ENCODE results near the gene MAJIN.
"Not testable (repeated sequence)": the region's sequence is repeated elsewhere in the genome, so short reads cannot be mapped to it uniquely, and the experiment has no call there.

Gene MAJIN, protein sequence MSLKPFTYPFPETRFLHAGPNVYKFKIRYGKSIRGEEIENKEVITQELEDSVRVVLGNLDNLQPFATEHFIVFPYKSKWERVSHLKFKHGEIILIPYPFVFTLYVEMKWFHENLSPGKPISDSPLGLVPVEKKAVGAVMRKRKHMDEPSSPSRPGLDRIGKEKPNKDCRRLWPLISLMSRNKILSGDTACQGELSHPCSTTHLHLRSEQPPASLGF

DNA sequence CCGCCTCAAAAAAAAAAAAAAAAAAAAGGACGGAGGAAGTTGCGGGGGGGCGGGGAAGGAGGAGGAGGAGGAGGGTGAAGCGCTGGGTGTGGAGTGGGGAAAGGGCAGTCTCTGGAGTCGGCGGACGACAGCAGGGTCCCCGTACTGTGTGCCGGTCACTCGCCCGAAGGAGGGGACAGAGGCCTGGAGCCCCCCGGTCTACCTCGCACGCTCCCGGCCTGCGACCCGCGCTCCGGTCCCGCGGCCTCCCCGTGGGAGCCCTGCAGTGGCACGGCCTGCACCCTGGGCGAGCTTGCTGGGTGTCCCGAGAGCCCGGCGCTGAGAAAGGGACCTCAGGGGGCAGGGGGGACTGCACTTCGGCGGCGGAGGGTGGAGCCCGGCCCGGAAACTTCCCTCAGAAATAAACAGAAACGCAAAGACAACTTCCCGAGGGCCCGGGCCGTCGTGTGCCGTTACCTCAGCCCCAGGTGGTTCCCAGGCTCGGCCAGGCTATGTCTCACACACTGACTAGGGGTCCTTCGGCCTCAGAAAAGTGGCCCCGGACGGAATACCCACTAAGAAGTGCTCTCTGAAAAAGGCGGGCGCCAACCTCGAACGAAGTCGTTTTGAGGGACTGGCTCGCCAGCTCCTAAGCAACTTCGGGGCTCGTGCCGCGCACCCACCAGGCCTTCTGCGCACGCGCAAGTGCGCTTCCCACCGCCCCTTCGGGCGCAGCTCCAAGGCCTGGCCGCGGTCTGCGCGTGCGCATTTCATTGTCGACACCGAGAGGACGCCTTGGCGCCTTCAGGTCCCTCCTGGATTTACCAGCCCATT, at the start of gene MAJIN:
Gene MAJIN (minus strand): TSS at position 688 of the 813 bp plus-strand sequence. CDS start 12,703 bp downstream, outside the sequence.
- peak; percentile 53 for DNase-seq (ENCODE audit: low read depth)

DNA sequence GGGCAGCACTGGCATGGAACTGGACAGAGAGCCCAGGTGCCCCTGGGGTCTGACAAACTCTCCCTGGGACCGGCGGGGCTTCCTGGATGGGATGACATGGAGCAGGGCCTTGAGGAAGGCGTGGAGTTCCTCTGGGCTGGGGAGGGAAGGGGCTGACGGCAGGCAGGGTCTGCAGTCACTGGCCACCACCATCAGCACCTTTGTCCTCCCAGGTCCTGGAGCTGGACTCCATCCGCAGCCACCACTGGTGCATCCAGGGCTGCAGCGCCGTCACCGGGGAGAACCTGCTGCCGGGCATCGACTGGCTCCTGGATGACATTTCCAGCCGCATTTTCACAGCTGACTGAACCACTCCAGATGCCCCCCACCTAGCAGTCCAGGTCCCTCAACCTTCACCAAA, 49.6 kb upstream of the MAJIN start:
- DNase-seq (ENCODE audit: low read depth): no peak

DNA sequence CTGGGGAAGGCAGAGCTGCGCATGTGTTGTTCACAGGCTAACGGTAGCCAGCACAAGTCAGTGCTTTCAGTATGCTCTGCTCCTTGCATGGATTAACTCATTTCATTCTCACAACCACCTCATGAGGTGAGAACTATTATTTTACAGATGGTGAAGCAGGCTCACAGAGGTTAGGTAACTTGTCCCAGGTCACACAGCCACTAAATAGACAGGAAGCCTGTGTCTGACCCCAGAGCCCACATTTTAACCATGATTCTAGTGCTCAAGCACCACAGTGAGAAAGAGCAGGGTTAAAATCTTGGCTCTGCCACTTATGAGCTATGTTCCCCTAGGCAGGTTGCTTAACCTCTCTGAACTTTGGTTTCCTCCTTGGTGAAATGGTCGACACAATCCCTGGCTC, 49.1 kb upstream of the MAJIN start:
- DNase-seq (ENCODE audit: low read depth): no peak

DNA sequence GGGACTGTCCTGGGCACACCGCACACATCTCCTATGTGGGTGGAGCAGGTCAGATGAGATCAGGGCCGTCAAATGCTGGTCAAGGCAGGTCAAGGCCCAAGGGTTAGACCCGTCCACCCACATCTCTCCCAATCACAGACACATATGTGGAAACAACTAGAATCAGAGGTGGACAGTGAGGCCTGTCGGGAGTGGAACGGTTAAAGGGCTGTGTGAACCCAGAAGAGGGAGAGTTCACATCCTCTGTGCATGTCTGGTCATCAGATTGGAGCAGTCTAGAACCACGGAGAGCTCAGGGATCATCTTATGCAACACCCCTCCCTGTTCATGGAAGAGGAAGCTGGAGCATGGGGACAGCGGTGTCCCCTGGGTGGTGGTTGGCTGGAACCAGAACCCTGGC, 47.9 kb upstream of the MAJIN start:
- no peak for DNase-seq (ENCODE audit: low read depth)

DNA sequence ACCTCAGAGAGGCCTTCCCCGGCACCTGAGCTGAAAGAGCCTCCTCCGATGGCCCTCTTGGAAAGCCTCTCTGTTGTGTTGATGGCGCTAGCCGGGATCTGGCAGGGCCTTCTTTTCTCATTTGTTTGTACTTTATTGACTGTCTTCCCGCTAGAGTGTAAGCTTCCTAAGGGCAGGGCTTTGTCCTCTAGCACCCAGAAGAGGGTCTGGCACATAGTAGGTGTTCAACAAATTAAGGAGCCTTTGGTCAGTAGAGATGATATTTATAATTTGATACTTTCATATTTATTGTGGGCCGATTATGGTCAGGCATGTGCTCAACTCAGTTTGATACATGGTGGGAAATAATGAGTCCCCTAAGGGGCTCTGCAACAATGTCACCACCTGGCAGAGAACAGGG, 46.0 kb upstream of the MAJIN start:
- DNase-seq (ENCODE audit: low read depth): no peak

DNA sequence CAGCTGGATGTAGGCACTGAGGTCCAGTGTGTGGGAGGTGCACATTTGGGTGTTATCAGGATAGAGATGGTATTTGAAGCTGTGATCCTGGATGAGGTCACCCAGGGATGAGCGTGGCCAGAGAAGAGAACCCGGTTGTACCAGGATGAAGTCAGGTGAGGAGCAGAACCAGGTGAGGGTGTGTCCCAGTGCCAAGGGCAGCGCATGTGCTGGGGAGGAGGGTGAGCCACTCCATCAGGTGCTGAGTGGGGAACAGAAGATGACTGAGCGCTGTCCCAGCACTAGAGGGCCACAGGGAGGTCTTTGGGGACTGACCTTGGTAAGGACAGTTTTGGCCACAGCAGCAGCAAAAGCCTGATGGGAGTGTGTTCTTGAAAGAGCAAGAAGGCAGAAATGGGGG, 44.8 kb upstream of the MAJIN start:
- no peak for DNase-seq (ENCODE audit: low read depth)

DNA sequence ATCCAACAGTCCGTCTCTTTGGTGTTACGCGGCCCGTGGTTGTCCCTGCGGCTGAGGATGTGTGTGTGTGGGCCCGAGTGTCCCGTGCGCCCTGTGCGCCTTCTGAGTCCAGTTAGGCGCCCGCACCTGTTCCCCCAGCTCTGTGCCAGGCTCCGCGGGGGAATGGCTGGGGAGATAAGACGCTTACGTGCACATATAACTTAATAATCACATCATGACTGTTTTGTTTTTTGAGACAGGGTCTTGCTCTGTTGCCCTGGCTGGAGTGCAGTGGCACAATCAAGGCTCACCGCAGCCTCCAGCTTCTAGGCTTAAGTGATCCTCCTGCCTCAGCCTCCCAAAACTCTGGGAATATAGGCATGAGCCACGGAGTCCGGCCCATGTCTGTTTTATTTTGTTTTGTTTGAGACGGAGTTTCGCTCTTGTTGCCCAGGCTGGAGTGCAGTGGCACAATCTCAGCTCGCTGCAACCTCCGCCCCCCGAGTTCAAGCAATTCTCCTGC, 42.9 kb upstream of the MAJIN start:
- peak; percentile 21 for DNase-seq (ENCODE audit: low read depth)

DNA sequence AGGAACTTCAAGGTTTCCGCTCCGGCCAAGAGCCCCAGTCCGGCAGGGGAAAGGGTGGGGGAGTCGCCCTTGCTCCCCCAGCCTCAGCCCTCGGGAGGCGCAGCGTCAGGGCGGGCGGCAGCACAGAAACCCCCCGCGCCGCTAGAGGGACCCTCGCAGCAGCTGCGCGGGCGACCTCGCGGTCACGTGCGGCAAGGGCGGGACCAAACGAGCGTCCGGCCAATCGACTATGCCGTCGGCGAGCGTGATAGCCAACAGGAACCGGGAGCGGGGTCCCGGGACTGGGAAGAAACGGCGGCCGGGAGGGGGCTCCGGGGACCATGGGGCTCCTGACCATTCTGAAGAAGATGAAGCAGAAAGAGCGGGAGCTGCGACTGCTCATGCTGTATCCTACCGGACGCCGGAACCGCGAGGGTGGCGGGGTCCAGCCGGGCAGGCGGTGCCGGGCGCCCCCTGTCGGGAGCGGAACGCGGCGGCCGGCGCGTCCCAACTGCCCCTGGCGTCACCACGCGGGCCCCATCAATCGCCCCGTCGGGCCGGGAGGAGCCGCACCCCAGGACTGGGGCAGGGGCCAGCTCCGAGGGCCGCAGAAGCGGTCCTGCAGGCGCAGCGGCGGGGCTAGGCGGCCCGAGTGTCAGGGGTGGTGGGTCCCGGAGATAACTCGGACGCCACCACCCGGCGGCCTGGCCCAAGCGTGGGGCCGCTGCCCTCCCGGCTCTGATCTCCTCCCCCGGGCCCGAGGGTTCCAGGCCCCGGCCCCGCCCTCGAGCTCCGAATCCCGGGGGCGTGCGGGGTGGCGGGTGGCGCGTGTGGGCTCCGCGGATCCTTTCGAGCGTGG, 42.2 kb upstream of the MAJIN start, which contains the start of gene ARL2:
Gene ARL2 (plus strand): TSS at position 273 of the 838 bp plus-strand sequence. CDS start 48 bp downstream, at position 321.
- peak; percentile 79 for DNase-seq (ENCODE audit: low read depth)

DNA sequence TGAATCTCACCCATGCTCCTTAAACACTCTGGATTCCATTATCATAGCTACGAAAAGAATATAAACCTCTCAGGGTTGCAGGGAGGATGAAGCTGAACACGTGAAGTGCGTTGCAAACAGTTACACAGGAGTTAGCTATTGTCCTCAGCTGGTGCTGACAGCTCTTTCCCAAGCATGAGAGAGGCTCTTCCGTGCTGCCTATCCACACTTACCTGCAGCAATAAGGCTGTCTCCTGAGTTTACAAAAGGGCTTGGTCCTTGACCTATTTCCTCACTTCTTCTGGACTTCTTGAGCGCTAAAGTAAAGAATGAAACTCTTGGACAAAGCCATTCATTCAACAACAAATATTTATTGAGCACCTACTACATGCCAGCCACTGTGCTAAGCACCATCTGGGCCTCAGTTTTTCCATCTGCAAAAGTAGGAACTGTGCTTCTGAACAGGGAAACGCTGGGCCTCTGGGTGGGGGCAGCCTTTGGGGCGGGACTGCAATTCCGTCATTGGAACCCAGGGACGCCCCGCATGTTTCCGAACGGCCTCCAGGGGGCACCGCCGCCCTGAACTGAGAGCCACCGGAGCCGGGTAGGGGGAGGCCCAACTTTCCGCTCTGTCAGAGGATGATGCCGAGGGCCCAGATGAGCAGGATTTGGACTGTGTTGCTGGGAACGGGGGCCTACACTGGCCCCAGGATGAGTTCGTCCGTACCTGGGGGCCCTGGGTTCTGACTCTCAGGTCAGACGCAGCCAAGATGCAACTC, 41.4 kb upstream of the MAJIN start:
- peak; percentile 73 for DNase-seq (ENCODE audit: low read depth)

DNA sequence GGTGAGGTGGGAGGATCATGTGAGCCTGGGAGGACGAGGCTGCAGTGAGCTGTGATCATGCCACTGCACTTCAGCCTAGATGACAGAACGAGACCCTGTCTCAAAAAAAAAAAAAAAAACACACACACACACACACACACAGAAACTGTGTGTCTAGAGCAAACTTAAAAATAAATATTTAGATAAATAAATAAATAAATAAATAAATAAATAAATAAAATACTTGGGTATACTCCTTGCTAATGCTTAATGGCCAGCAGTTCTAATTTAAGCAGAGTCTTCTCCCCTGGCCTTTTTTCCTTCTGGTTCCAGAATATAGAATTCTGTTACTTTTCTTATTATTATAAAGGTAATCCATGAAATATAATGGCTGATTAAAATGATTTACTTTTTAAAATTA, 37.0 kb upstream of the MAJIN start:
- DNase-seq (ENCODE audit: low read depth): no peak

DNA sequence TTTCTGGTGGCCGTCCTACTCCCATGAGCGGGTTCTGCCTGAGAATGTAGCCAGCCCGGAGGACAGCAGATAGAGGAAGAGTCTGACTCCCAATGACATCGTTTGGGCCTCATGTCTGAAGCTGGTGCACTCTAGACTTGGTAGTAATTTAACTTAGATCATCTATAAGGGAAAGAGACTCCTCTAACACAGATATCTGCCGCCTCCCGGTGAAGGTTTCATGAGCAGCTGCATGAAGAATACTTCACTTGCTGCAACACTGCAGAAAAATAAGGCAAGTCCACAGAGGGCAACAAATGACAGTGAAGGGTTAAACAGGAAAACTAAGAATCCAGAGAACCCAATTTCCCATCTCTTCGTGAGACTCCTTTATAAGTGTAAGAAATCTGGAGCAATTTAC, 36.1 kb upstream of the MAJIN start:
- DNase-seq (ENCODE audit: low read depth): no peak

DNA sequence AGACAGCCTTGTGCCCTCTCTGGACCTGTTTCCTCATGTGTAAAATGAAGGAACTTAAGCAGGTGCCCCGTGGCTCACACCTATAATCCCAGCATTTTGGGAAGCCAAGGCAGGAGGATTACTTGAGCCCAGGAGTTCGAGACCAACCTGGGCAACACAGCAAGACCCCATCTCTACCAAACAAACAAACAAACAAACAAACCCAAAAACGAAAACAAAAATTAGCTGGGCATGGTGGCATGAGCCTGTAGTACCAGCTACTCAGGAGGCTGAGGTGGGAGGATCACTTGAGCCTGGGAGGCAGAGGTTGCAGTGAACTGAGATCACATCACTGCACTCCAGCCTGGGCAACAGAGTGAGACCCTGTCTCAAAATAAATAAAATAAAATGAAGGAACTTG, 32.1 kb upstream of the MAJIN start:
- not testable (repeated sequence) for DNase-seq (ENCODE audit: low read depth)

DNA sequence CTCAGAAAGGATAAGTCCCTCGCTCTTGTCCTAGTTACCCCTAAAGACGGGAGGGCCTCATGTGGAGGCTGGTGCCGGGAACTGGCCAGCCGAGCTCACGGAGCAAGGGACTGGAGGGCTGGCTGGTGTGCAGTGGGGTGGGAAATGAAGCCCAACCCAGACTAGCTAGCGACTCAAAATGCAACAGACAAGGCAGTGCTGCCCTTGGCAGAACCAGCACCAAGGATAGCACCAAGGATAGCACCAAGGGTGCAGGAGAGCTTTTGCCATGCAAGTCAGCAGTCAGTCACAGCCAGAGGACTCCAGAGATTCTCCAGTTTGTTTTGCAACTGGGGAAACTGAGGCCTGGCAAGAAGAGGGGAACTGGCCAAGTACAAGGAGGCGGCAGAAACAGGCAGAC, 31.4 kb upstream of the MAJIN start:
- DNase-seq (ENCODE audit: low read depth): peak; percentile 54

DNA sequence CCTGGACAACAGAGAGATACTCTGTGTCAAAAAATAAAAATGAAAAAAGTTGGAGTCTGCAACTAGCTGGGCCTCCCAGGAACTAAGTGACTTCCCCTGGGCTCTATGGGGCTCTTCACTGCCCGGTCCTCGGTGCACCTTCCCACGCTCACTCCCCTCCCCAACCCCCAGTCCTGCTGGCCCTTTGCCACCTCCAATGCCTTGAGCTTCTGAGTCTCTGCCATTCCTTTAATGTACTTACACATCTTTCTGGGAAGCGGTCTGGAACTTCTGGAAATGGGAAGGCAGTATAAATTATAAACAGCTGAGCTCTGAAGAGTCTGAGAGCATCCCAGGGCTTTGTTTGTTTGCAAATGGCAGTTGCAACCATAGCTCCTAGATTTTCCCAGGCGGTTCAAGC, 30.8 kb upstream of the MAJIN start:
- DNase-seq (ENCODE audit: low read depth): no peak

DNA sequence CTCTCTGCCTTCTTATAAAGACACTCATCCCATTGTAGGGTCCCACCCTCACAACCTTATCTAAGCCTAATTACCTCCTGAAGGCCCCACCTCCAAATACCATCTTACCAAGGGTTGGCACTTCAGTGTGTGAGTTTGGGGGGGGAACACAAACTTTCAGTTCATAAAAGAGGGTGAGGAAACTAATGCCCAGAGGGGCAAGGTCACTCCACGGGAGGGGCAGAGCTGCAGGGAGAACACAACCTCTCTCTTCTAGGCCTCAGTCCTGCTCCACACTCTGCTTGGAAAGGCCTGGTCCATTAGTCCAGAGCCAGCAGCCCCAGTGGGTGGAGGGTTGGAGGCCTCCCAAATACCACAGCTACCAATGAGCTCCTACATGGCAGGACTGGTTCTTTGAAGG, 27.6 kb upstream of the MAJIN start:
- DNase-seq (ENCODE audit: low read depth): no peak

DNA sequence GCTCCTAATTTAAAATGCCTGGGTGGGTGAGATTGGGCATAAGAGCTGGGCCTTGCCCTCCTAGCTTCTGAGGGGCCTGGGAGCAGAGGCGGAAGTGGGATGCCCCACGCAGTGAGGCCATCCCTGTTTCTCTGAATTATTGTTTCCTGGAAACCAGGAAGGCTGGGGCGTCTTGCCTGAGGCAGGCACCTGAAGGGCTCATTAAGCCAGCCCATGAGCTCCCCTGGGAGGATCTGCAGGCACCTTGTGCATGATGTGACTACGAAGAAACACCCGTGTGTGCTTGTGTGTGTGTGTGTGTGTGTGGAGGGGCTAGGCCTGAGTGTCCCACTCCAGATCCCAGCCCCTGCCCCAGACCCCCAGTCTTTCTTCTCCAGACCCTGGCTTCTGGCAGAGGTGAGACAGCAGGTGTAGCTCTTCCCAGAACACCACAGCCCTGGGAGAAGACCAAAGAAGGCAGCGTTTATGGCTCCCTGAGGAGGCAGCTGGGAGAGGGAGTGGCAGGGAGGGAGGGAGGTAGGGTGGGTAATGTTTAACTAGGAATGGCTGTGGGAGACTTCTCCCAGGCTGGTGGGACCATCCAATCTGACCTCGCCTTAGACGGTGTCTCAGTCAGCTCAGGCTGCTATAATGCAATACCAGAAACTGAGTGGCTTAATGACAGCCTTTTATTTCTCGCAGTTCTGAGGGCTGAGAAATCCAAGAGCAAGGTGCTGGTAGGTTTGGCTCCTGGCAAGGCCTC, 27.0 kb upstream of the MAJIN start:
- DNase-seq (ENCODE audit: low read depth): no peak

DNA sequence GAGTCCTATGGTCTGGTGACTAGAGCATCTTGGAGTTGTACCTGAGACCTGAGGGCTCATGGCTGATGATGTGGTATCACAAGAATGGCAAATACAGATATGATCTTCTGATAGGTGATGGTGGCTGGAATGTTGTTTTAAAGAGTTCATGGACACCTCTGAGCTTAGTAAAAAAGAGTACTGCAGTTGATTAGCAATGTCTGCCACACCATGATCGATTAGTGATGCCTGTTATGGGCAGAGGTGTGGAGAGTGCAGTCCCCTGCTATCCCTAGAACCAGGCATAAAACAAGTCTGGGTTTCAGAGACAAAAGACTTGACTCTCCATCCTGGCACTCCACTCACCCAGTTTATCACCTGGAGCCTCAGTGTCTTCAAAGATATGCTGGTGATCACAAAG, 26.2 kb upstream of the MAJIN start:
- DNase-seq (ENCODE audit: low read depth): no peak

DNA sequence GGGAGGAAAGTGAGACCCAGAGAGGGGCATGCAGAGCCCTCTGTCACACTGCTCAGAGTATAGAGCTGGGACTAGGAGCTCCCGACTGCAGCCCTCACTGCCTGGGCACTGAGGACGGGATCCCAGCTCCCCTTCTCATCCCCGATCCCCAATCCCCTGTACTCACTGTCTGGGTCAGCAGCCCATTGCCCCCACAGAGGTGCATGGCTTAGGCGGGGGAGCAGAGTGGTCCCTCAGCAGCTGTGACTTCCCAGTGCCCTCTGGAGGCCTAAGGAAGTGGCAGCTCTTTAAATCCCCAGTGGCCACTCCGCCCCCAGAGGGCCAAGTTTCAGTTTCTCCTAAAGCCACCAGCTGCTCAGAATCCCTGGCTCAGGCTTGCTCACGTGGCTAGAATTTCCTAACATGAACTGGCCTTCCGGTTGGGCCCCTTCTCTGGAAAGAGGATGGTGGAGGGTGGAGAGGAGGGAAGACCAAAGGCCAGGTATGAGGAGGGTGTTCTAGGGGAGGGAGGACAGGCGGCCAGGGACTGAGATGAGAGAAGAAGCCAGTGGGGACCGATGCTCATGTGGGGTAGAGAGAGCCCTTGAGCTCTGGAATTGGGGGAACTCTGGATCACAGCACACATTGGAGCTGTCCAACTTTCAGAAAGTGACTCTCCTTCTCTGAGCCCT, 24.9 kb upstream of the MAJIN start, which contains the start of gene BATF2:
Gene BATF2 (minus strand): TSS at position 262 of the 671 bp plus-strand sequence. CDS start 57 bp downstream, at position 205.
- peak; percentile 57 for DNase-seq (ENCODE audit: low read depth)

DNA sequence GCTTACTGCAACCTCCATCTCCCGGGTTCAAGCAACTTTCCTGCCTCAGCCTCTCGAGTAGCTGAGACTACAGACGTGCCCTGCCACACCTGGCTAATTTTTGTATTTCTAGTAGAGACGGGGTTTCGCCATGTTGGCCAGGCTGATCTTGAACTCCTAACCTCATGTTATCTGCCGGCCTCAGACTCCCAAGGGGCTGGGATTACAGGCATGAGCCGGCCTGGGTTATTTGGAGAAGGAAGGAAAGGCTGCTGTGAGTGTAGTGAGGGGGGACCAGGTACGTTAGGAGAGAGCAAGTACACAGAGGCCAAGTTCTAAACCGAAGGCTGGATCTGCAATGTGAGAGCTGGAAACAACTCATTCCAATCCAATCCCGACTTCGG, 24.4 kb upstream of the MAJIN start:
- no peak for DNase-seq (ENCODE audit: low read depth)

DNA sequence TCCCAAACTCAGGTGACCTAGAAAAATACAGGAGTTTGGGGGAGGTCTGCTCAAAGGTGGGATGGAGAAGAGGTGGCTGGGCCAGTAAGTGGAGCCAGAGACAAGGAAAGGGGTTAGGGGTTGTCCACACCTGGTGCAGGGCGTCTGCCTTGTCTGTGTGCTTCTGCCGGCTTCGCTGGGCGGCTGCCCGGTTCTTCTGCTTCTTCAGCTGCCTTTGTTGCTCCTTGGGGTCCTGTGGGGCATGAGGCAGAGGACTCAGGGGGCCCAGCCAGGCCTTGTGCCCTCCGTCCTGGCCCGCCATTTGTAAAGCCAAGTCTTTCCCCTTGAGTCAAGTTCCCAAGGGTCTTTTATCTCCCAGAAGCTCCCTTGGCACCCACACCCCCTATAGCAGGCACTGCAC, 22.4 kb upstream of the MAJIN start:
- no peak for DNase-seq (ENCODE audit: low read depth)
